Daoy (cell line): ENCODE data around the gene CSNK1G1. TPM values are rescaled to one million over a fixed set of nuclear protein-coding genes. Genes with fewer than 3 reads are reported as not detected.
A peak's percentile ranks its signal among the peaks of the same experiment; 100 is the strongest.
"Not testable (repeated sequence)": the region's sequence is repeated elsewhere in the genome, so short reads cannot be mapped to it uniquely, and the experiment has no call there.

ENCODE experiments used
- DNase-seq: peaks from one replicate; pipeline ENCODE4 v3.0.0-alpha.2; 2015; ENCODE audit warnings: low read depth
- total RNA-seq: library from RNA; depleted of rRNA; stranded (reverse); fragments of >200 nt; shearing (Covaris generic); gene quantifications from 2 replicates; pipeline ENCODE4 v1.2.3, GENCODE V29; 2014

The CSNK1G1 gene
- total RNA-seq, 1 experiment from 2014 or later: 10.7 TPM

- DNase-seq: no peak
Observed at GRCh38 chr15:64245405-64245804, 110.6 kb downstream of the CSNK1G1 start.

GRCh38 chr15:64237677-64238076, 118.3 kb downstream of the CSNK1G1 start:
- DNase-seq: no peak

GRCh38 chr15:64236156-64236894, 119.6 kb downstream of the CSNK1G1 start:
- no peak for DNase-seq

GRCh38 chr15:64235552-64235951, 120.4 kb downstream of the CSNK1G1 start:
- no peak for DNase-seq

- DNase-seq: no peak
Observed at GRCh38 chr15:64233299-64233698, 122.7 kb downstream of the CSNK1G1 start.

- peak; percentile 35 for DNase-seq
Observed at GRCh38 chr15:64232400-64232799, 123.6 kb downstream of the CSNK1G1 start.

- no peak for DNase-seq
Observed at GRCh38 chr15:64229129-64229724, 126.7 kb downstream of the CSNK1G1 start.

- DNase-seq: no peak
Observed at GRCh38 chr15:64225804-64226203, 130.2 kb downstream of the CSNK1G1 start.

GRCh38 chr15:64224511-64224910, 131.5 kb downstream of the CSNK1G1 start:
- DNase-seq: no peak

GRCh38 chr15:64223882-64224281, 132.1 kb downstream of the CSNK1G1 start:
- DNase-seq: no peak

- no peak for DNase-seq
Observed at GRCh38 chr15:64222573-64223366, 133.2 kb downstream of the CSNK1G1 start.

- DNase-seq: not testable (repeated sequence)
Observed at GRCh38 chr15:64221911-64222310, 134.1 kb downstream of the CSNK1G1 start.

- not testable (repeated sequence) for DNase-seq
Observed at GRCh38 chr15:64217429-64217750, 138.6 kb downstream of the CSNK1G1 start.

GRCh38 chr15:64216730-64217428, 139.1 kb downstream of the CSNK1G1 start:
- DNase-seq: no peak

- DNase-seq: no peak
Observed at GRCh38 chr15:64216196-64216595, 139.8 kb downstream of the CSNK1G1 start.

- DNase-seq: no peak
Observed at GRCh38 chr15:64213646-64214045, 142.3 kb downstream of the CSNK1G1 start.

- no peak for DNase-seq
Observed at GRCh38 chr15:64211696-64212095, 144.3 kb downstream of the CSNK1G1 start.

GRCh38 chr15:64210371-64210770, 145.6 kb downstream of the CSNK1G1 start:
- DNase-seq: no peak

GRCh38 chr15:64209680-64210334, 146.2 kb downstream of the CSNK1G1 start:
- peak; percentile 6 for DNase-seq

GRCh38 chr15:64205202-64205601, 150.8 kb downstream of the CSNK1G1 start:
- DNase-seq: no peak

GRCh38 chr15:64197425-64197824, 158.5 kb downstream of the CSNK1G1 start:
- no peak for DNase-seq

- DNase-seq: no peak
Observed at GRCh38 chr15:64193971-64194370, 162.0 kb downstream of the CSNK1G1 start.
